ENCODE results near the gene TJP1. TPM values are rescaled to one million over a fixed set of nuclear protein-coding genes. Genes with fewer than 3 reads are reported as not detected.
"Not testable (repeated sequence)": the region's sequence is repeated elsewhere in the genome, so short reads cannot be mapped to it uniquely, and the experiment has no call there.

The TJP1 gene
- total RNA-seq, 1 donor from 2014 or later: 148 TPM

- TF ChIP-seq CTCF (IDR thresholded peaks at IDR 0.05; ENCODE audit: insufficient read depth, low read length, poor library complexity, severe bottlenecking): no peak
- Histone ChIP-seq H3K36me3 (ENCODE audit: control insufficient read depth, insufficient read depth, low read length) (no peaks in the 10 kb centered on the region), H3K27me3 (ENCODE audit: control insufficient read depth, insufficient read depth, low read length) (no peaks in the 10 kb centered on the region), H3K4me3 (ENCODE audit: low read depth, low read length) (no peak overlapping the region)
- no peak for DNase-seq (ENCODE audit: low read depth)
These were observed 36.6 kb downstream of the TJP1 start for GRCh38 chr15:29785642-29786041.

GRCh38 chr15:29785136-29785535 is 37.1 kb downstream of the TJP1 start:
- no peak for DNase-seq (ENCODE audit: low read depth)
- Histone ChIP-seq H3K36me3 (ENCODE audit: control insufficient read depth, insufficient read depth, low read length) (no peaks in the 10 kb centered on the region), H3K27me3 (ENCODE audit: control insufficient read depth, insufficient read depth, low read length) (no peaks in the 10 kb centered on the region), H3K4me3 (ENCODE audit: low read depth, low read length) (no peak overlapping the region)
- no peak for TF ChIP-seq CTCF (IDR thresholded peaks at IDR 0.05; ENCODE audit: insufficient read depth, low read length, poor library complexity, severe bottlenecking)

- DNase-seq (ENCODE audit: low read depth): no peak
- no peaks in the 10 kb centered on the region for H3K36me3 ChIP-seq (ENCODE audit: control insufficient read depth, insufficient read depth, low read length)
- no peak for TF ChIP-seq CTCF (IDR thresholded peaks at IDR 0.05; ENCODE audit: insufficient read depth, low read length, poor library complexity, severe bottlenecking)
- no peaks in the 10 kb centered on the region for H3K27me3 ChIP-seq (ENCODE audit: control insufficient read depth, insufficient read depth, low read length)
- no peak overlapping the region for H3K4me3 ChIP-seq (ENCODE audit: low read depth, low read length)
These were observed 37.9 kb downstream of the TJP1 start for GRCh38 chr15:29784413-29784812.

GRCh38 chr15:29782816-29783215 is 39.5 kb downstream of the TJP1 start:
- not testable (repeated sequence) for H3K4me3 ChIP-seq (ENCODE audit: low read depth, low read length); H3K27me3 ChIP-seq (ENCODE audit: control insufficient read depth, insufficient read depth, low read length); DNase-seq (ENCODE audit: low read depth); H3K36me3 ChIP-seq (ENCODE audit: control insufficient read depth, insufficient read depth, low read length)

GRCh38 chr15:29778382-29778781 is 43.9 kb downstream of the TJP1 start:
- H3K4me3 ChIP-seq (ENCODE audit: low read depth, low read length): no peak overlapping the region
- no peak for DNase-seq (ENCODE audit: low read depth)
- TF ChIP-seq CTCF (IDR thresholded peaks at IDR 0.05; ENCODE audit: insufficient read depth, low read length, poor library complexity, severe bottlenecking): no peak
- no peaks in the 10 kb centered on the region for H3K27me3 ChIP-seq (ENCODE audit: control insufficient read depth, insufficient read depth, low read length)
- no peaks in the 10 kb centered on the region for H3K36me3 ChIP-seq (ENCODE audit: control insufficient read depth, insufficient read depth, low read length)

- DNase-seq (ENCODE audit: low read depth): no peak
- no peaks in the 10 kb centered on the region for H3K27me3 ChIP-seq (ENCODE audit: control insufficient read depth, insufficient read depth, low read length)
- no peak for TF ChIP-seq CTCF (IDR thresholded peaks at IDR 0.05; ENCODE audit: insufficient read depth, low read length, poor library complexity, severe bottlenecking)
- peaks cover 2% of the 10 kb centered on the region for H3K36me3 ChIP-seq (ENCODE audit: control insufficient read depth, insufficient read depth, low read length)
- no peak overlapping the region for H3K4me3 ChIP-seq (ENCODE audit: low read depth, low read length)
These were observed 45.4 kb downstream of the TJP1 start for GRCh38 chr15:29776859-29777258.

Measured in kidney epithelial cell (primary cell).